Right atrium auricular region (tissue), 2 donors: ENCODE measurements around the gene LINC00237. TPM values are rescaled to one million over a fixed set of nuclear protein-coding genes. Genes with fewer than 3 reads are reported as not detected.
A peak's percentile ranks its signal among the peaks of the same experiment; 100 is the strongest.

Source experiments
- DNase-seq: peaks from one replicate; pipeline ENCODE4 v3.0.0-alpha.2; 2019; ENCODE audit warnings: low spot score
- H3K27ac ChIP-seq, 2 donors: fragments of 200-600 bp; sonication (generic); 1 replicate in 1 of 2; 2 replicates in 1 of 2; pipeline ENCODE4 v1.5.1; 2016 to 2019
- H3K27me3 ChIP-seq, 2 donors: fragments of 200-600 bp; sonication (generic); one replicate each; pipeline versions ENCODE4 v1.5.1 to v1.6.0; 2017 to 2019
- H3K36me3 ChIP-seq: fragments of 200-600 bp; sonication (generic); one replicate; pipeline ENCODE4 v1.5.1; 2016
- H3K4me1 ChIP-seq, 2 donors: fragments of 200-600 bp; sonication (generic); one replicate each; pipeline versions ENCODE4 v1.5.1 to v1.6.0; 2017 to 2019
- H3K4me3 ChIP-seq, 2 donors: fragments of 200-600 bp; sonication (generic); 1 replicate in 1 of 2; 2 replicates in 1 of 2; pipeline ENCODE4 v1.5.1; 2017 to 2019; ENCODE audit warnings: mild to moderate bottlenecking in 1 of 2, moderate library complexity in 1 of 2
- H3K9me3 ChIP-seq, 2 donors: fragments of 200-600 bp; sonication (generic); one replicate each; pipeline ENCODE4 v1.5.1; 2019
- CTCF ChIP-seq, 2 donors: fragments of 200-600 bp; sonication (generic); IDR thresholded peaks; one replicate each; pipeline ENCODE4 v1.5.1; 2019; ENCODE audit warnings: antibody characterized with exemption in 2 of 2
- total RNA-seq, 2 donors: library from RNA; depleted of rRNA; stranded (reverse); fragments of >200 nt; gene quantifications; one replicate each; pipeline ENCODE4 v1.1.0, GENCODE V29; 2016

LINC00237 gene
- total RNA-seq, 2 donors from 2014 or later = not detected

GRCh38 chr20:21133404-21133803, 27.2 kb upstream of the LINC00237 start:
- no peak overlapping the region for H3K4me3 ChIP-seq
- H3K36me3 ChIP-seq = no peaks in the 10 kb centered on the region
- H3K27me3 ChIP-seq = no peaks in the 10 kb centered on the region
- TF ChIP-seq CTCF (IDR thresholded peaks at IDR 0.05) = no peak
- no peaks in the 10 kb centered on the region for H3K9me3 ChIP-seq
- no peaks in the 10 kb centered on the region for H3K4me1 ChIP-seq
- no peak for DNase-seq
- no peak overlapping the region for H3K27ac ChIP-seq

GRCh38 chr20:21129861-21130260, 23.7 kb upstream of the LINC00237 start:
- peaks cover 0 to 10% of the 10 kb centered on the region in 2 donors for H3K4me1 ChIP-seq
- H3K27ac ChIP-seq = no peak overlapping the region
- no peak for DNase-seq
- no peaks in the 10 kb centered on the region for H3K36me3 ChIP-seq
- H3K9me3 ChIP-seq = no peaks in the 10 kb centered on the region
- TF ChIP-seq CTCF (IDR thresholded peaks at IDR 0.05) = no peak
- no peak overlapping the region for H3K4me3 ChIP-seq
- no peaks in the 10 kb centered on the region for H3K27me3 ChIP-seq

- H3K4me3 ChIP-seq = no peak overlapping the region
- DNase-seq = no peak
- peaks cover 0 to 10% of the 10 kb centered on the region in 2 donors for H3K4me1 ChIP-seq
- no peaks in the 10 kb centered on the region for H3K36me3 ChIP-seq
- H3K9me3 ChIP-seq = no peaks in the 10 kb centered on the region
- no peak overlapping the region for H3K27ac ChIP-seq
- H3K27me3 ChIP-seq = no peaks in the 10 kb centered on the region
- TF ChIP-seq CTCF (IDR thresholded peaks at IDR 0.05) = no peak
Observed at GRCh38 chr20:21127201-21127981, 21.2 kb upstream of the LINC00237 start.

- H3K4me3 ChIP-seq = peak overlapping the region; percentile 88 to 100
- no peaks in the 10 kb centered on the region for H3K27me3 ChIP-seq
- H3K4me1 ChIP-seq = peaks cover 0 to 10% of the 10 kb centered on the region in 2 donors
- DNase-seq = no peak
- H3K9me3 ChIP-seq = no peaks in the 10 kb centered on the region
- TF ChIP-seq CTCF (IDR thresholded peaks at IDR 0.05) = no peak
- H3K36me3 ChIP-seq = no peaks in the 10 kb centered on the region
- peak overlapping the region; percentile 77 to 93 for H3K27ac ChIP-seq
Observed at GRCh38 chr20:21126581-21126870, 20.4 kb upstream of the LINC00237 start.

DNA sequence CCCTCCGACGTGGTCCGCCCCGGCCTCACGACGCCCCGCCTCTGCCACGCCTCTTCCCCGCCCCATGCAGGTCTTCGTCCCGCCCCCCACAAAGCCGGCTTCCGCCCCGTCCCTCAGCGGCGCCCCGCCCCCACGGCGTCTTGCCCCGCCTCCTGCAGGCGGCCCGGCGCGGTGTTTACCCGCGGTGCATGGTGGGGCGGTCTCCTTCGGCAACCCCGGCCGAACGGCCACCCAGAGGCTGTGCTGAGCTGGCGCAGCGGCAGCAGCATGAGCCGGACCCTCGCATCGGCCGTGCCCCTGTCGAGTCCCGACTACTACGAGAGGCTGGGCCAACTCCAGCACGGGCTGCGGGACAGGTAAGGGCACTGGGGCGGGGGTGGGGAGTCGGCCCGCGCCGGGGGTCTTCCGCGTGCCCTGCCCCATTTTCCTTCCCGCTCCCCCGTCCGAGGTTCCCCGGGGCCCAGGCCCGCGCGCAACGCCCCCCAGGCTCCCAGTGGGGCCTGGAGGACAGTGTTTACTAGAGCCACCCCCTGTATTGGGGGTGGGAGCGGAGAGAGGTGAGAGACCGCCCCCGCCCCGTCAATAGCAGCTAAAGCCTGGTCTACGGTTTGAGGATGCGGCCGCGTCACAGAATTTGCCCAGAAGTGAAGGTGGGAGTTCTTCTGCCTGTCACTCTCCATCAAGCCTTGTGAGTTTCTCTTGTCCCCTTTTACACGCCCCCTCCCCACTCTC, 19.9 kb upstream of the LINC00237 start, which contains the start of gene KIZ:
TSS of gene KIZ (plus strand) at position 234 of the 732 bp plus-strand sequence. CDS start at position 268, 34 bp downstream.
- Histone ChIP-seq H3K4me1 (peaks cover 0 to 10% of the 10 kb centered on the region in 2 donors), H3K4me3 (peak within 1 kb of the TSS; percentile 88 to 100), H3K27ac (peak within 1 kb of the TSS; percentile 83 to 93), H3K36me3 (no peaks in the 10 kb centered on the region), H3K27me3 (no peaks in the 10 kb centered on the region), H3K9me3 (no peaks in the 10 kb centered on the region)
- TF ChIP-seq CTCF (IDR thresholded peaks at IDR 0.05) = peak; percentile 13 to 60
- DNase-seq = peak; percentile 94
